Stimulated activated CD4-positive, alpha-beta T cell treated with anti-CD3 and anti-CD28 coated beads, Interleukin-12 subunit alpha, Interleukin-12 subunit beta, amount 100 ng/mL, for 48 hours (primary cell): Measurements from ENCODE around the gene SVBP.

Experiments
- DNase-seq, 3 donors: peaks; one replicate each; pipeline ENCODE4 v3.0.0-alpha.2; 2020; ENCODE audit warnings: low read depth in 2 of 3, low spot score in 1 of 3

The SVBP gene

DNA sequence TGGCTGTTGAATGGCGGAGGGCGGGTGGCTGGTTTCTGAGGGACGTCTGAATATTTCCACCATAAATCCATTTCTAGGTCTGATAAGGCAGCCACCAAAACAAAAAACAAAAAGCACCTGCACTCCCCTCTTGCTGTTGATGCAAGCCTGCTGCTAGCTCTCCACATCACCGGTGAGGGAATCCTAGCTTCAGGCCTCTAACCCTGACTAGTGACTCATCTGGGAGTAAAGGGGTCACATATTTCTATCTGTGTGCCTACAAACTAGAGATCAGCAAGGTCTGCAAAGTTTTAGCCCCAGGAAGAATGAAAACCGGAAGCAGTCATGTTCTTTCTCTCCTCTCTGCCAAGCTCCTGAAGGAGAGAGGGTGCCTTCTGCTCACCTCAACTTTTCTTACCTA lies 10.6 kb downstream of the SVBP start:
- no peak for DNase-seq

DNA sequence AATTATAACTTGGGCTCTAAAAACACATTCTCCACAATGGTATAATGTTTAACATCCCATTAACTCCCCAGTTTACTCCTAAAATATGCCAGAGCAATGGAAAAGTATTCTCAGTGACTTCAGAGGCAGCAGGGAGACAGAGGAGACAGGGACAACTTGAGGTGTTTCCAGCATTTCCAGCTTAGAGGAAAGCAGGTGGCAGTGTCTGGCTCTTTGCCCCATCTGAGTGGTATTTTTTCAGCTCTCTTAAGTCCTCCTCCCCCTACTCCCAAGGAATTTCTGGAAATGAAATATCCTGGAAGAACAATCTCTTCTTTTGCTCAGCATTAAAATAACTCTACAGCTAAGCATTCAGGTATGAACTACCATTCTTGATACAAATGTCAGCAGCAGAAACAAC lies 11.0 kb downstream of the SVBP start:
- no peak for DNase-seq

DNA sequence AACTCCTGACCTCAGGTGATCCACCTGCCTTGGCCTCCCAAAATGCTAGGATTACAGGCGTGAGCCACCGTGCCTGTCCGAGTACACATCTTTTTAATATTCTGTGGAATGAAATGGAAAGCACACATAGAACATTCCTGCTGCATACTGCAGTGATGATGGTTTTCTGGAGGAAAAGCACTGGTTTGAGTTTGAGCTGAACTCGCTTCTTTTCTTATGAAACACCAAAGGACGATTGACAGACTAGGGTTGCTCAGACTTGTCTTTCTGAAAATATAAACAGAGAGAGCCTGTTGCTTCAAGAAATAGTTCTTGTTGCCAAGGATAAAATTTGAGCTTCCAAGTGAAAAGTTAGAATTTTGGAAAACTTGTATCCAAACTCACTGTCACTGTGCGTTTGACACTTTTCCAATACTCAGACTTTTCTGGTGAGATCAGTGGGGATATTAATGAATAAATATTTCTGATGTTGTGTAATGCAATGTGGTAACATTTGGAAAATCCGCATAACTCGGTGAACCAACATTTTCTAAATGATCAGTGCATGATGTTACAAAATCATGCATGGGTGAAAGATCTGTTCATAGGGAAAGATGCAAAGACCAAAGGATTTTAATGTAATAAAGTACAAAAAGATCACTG lies 15.2 kb downstream of the SVBP start:
- DNase-seq = no peak

DNA sequence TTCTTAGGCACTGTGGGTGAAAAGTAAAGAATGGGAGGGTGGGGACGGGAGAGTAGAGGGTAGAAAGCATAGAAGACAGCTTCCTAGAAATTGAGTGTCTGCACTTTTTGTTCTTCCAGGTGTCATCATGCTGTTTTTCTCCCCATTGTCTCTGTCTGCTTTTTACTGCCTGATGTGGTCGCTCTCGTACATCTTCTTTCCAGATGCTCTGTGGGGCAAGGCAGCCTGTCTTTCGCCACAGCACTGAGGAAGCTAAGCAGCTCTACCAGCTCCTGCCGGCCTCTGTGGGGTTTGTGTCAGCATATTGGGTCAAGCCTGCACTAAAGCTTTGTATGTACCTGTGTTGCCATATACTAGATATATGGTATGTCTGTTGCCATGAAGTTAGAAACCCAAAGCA lies 19.2 kb downstream of the SVBP start:
- DNase-seq = no peak

DNA sequence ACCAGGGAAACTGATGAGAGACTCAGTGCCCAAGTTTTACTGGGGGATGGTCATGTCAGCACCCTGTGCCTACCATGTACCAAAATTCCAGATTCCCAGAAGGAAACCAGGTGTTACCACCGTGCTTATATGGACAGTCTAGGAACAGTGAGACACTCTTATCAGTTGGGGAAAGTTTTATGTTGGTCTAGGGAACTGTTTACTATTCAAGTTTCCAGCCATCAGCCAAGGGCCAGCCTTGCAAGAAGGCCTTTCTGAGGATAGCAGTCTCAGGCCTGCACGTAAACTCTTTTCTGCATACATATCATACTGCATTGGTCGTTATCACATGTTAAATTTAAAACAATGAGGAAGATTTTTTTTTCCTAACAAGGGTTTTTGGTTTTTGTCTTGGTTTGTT lies 19.8 kb downstream of the SVBP start:
- DNase-seq = no peak

DNA sequence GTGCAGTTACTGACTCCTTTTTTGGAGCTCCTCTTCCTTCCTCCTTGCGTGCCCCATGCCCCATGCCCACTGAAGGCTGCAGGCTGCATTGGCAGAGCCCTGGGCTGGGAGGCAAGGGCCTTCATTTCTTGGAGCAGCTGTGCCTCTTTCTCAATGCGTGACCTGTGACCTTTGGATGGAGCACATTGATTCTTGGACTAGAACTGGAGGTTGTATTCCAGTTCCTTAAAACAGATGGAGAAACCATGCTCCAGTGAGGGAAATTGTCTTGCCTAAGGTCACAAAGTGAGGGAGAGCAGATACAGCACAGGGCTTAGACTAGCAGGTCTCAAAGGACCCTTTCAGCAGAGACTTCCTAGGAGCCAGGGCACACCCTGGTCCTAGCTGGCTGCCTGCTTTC lies 23.4 kb downstream of the SVBP start:
- DNase-seq = no peak

DNA sequence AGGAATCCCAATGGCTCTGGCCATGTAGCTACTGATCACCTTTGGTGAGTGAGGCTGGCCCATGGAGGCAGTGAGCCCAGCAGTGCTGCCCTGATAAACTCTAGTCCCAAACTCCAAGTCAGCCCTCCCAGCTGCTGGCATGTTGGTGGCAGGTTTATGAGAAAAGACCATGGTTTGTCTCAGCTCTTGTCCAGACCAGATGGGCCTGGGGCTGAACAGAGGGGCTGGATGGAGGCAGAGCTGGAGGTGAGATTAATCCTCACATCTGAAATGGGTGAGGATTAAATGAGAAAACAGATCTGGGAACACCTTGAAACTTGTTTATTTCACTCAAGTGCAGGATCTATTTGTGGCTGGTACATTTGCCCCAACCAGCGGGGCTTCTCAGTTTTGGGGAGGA lies 29.2 kb downstream of the SVBP start:
- DNase-seq = no peak

DNA sequence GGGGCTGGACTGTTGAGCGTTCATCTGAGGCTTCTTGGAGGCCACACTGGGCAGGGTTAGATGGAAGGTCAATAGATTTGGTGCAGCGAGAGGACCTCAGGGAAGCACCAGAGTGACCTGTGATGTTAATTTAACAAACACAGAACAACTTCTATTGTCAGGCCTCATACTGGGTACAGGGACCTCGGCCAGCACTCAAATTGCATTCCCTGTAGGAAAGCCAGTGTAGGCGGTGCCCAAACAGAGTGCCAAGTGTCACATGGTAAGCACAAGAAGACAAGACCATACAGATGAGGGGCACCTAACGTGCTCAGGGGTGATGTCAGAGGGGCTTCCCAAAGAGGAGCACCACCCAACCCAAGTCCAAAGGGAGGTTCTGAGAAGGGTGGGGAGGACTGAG lies 31.1 kb downstream of the SVBP start:
- no peak for DNase-seq

DNA sequence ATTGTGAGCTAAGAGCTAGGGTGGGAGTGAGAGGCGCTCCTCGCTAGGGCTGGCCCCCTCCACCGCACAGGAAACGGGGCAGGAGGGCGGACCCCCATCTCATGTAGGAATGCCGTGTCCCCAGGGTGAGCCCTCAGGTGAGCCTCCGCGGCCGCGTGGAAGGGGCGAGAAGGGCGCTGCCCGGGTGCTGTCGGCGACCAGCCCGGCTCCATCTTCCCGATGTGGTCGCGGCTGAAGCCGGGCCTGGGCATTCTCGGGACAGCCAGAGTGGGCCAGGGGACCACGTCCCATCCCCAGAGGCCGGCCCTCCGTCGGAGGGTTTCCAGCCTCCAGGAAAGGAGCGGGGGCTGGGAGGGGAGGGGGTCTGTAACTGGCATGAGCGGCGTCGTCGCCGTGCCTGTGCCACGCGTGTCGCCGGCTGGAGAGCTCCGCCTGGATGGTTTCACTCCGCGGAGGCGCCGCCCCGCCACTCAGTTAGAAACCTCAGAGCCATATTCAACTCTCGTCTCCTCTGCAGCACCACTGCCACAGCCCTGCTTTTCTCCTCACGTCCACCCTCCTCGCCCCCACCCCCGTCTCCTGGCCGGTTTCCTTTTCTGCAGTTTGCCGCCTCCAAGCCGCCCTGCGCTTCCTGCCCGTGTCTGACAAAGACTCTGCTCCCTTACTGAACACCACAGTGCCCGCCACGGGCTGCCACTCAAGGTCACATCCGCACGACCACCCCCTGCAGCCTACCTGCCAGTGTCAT lies 32.1 kb downstream of the SVBP start, which contains the start of gene TMEM269:
TMEM269 (plus strand) TSS at position 46 of the 748 bp plus-strand sequence. CDS start 4,903 bp downstream, outside the sequence.
- DNase-seq = peak in 1 of 3 donors; percentile 17

DNA sequence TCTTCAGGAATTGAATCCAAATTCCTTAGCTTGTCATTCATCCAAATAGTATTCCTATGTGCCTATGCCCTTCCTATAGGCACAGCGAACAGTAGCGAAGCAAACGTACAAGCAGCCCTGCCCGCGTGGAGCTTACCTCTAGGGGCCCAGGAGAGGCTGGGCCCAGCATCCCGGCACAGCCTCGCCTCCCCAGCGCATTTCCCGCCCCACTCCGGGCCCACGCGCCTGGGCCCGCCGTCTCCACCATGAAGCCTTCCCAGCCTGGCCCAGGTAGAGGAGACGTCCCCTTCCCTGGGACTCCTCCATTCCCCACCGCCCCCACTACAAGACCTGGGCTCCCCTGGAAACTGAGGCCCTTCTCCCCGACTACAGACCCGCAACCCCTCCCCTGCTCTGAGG lies 32.7 kb downstream of the SVBP start:
- no peak for DNase-seq

DNA sequence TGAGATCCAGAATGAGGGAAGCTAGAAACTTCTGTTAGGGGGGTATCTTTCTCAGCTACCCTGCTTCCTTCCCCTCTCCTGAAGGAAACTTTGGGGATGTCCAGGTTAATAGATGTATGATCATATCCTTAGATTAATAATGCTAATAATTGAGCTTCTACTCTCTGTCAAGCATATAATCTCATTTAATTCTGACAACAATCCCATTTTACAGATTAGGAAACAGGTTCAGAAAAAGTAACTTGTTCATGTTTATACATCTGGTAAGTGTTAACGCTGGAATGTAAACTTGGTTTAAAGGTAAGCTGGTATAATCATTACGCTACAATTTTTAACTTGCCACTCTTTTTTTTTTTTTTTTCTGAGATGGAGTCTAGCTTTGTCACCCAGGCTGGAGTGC lies 34.1 kb downstream of the SVBP start:
- no peak for DNase-seq

DNA sequence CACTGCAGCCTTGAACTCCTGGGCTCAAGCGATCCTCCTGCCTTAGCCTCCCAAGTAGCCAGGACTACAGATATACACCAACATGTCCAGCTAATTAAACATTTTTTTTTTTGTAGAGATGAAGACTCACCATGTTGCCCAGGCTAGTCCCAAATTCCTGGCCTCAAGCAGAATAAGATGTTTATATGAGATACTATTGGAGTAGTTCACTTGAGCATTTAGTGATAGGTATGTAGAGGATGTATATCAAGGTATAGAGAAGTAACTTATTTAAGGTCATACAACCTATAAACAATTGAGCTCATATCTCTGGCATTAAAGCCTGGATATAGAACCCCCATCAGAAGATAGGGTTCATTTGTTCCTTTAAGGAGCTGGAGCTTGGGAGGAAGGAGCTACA lies 37.0 kb downstream of the SVBP start:
- DNase-seq = no peak

DNA sequence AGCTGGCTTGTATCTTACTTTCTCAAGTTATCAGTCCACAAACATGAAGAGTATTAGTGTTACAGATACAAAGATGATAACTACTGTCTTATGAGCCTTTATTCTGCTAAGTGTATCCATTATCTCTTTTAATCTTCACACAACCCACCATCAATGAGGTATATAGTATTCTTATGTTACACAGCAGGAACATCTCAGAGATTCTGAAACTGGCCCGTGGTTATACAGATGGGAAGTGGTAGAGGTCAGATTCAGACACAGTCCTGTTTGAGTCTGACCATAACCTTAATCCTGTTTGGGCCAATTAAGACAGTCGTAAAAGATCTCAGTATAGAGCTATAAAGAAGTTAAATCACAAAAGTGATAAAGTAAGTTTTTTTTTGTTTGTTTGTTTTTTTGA lies 37.5 kb downstream of the SVBP start:
- DNase-seq = no peak

DNA sequence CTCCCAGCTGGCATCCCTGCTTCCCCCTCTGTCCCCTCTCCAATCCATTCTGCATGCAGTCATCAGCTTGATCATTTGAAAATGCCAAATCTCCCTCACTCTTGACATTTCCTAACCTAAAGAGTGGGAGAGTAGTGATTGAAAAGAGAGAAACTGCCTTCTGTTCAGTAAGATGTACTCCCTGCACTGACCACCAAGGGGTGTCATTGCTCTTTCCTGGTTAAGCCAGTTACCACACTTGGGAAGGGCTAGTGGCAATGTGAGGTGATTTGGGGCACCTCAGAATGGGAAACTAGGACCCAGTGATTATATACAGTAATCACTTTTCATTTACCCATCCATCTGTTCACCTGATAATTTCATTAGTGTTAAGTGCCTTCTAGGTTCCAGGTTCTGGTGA lies 39.3 kb downstream of the SVBP start:
- DNase-seq = no peak

DNA sequence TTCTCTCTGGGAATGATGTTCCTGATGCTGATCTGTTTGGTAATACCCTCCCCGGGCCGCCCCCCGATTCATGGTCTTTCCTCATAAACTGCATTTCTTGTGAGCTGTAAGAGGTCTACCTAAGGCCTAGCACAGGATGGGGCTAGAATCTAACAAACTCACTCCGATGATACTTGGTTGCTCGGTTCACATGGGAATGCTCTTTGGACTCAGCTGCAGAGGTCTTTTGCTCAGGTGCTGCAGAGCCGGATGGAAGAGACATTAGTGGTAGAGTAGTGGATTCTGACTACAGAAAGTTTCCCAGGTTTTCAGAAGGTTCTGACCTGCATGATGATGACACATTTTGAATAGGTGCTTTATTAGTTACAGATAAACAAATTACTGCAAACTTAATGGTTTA lies 40.7 kb downstream of the SVBP start:
- no peak for DNase-seq

DNA sequence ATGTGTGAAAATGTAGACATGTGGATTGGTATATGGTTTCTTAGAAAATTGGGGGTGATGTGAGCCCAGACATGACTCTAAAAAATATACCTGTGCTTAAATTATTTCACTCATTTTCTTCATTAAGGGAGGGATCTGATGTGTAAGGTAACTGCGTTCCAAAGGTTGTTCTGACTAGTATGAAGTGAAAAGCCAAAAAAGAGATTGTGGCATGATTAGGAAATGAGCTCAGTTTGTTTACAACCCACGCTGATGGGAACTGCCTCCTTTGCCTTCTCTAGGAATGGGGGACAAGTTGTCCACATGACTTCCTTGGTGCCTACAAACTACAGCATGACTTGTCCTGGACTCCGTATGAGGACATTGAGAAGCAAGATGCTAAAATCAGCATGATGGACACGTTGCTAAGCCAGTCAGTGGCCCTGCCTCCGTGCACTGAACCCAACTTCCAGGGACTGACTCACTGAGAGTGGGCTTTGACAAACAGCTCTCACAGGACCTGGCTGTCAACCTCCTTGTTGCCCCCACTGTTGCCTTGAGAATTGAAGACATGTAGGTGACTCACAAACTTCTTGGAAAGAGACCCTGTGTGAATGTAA lies 42.2 kb downstream of the SVBP start:
- no peak for DNase-seq

DNA sequence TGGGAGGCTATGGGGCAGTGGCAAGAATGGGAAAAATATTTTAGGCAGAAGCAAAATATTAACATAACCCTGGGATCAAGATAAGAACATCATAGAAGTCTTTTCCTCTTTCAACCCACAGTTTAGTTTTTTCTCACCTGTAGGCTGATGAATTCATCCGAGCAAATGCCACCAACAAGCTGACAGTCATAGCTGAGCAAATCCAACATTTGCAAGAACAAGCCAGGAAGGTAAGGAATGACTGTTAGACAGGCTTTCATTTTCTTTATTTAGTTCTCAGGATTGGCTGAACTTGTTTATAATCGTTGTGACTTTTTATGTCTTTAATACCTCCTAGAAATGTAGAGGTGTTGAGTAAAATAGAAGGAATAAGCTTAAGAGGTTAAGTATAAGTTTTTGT lies 43.8 kb downstream of the SVBP start:
- no peak for DNase-seq

DNA sequence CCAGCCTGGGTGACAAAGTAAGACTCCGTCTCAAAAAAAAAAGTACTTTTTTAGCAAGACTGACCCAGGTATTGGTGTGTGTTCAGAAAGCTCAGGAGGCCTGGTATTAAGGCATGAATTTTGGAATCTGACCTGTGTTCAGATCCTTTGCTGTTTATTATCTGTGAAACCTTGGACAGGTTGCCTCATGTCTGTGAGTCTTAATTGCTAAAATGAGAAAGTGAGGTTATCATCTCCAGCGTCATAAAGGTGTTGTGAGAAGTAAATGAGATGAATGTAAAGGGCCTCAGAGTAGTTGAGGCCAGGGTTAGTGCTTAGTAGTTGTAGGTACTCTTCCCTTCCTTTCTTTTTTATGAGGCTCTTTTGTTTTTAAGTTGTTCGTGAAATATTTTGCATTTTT lies 47.4 kb downstream of the SVBP start:
- DNase-seq = no peak

DNA sequence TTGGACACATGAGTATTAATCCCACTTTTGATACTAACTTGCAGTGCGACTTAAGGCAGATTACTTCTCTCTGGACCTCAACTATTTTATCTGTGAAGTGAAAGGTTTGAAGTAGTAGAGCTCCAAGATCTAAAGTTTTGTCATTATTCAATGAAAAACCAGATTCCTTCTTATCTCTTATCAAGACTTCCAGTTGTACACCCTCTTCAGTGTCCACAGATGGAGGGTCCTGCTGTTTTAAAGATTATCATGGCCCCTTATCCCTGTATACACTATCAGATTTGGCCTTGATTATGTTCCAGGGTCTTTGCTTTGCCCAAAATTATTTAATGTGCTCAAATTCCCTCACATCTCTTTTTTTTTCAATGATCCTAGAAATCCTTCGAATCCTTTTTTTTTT lies 49.0 kb downstream of the SVBP start:
- DNase-seq = no peak

DNA sequence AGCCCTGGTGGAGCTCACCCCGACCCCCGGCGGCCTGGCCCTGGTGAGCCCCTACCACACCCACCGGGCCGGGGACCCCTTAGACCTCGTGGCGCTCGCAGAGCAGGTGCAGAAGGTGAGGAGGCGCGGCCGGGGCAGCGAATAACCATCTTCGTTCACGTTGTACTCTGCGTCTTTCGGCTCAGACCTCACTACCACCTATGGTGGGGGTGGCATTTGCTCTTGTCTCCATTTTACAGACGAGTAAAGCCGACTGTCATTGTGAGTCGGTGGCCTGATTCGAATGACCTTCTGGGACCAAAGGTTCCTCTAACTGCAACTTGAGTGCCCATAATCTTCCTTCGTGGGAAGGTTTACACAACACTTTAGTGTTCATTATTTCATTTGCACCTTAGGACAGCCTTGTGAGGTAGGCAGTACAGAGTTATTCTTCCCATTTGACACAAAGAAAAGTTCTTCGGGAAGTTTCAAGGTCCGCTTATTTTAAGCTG lies 49.6 kb downstream of the SVBP start:
- DNase-seq = no peak

DNA sequence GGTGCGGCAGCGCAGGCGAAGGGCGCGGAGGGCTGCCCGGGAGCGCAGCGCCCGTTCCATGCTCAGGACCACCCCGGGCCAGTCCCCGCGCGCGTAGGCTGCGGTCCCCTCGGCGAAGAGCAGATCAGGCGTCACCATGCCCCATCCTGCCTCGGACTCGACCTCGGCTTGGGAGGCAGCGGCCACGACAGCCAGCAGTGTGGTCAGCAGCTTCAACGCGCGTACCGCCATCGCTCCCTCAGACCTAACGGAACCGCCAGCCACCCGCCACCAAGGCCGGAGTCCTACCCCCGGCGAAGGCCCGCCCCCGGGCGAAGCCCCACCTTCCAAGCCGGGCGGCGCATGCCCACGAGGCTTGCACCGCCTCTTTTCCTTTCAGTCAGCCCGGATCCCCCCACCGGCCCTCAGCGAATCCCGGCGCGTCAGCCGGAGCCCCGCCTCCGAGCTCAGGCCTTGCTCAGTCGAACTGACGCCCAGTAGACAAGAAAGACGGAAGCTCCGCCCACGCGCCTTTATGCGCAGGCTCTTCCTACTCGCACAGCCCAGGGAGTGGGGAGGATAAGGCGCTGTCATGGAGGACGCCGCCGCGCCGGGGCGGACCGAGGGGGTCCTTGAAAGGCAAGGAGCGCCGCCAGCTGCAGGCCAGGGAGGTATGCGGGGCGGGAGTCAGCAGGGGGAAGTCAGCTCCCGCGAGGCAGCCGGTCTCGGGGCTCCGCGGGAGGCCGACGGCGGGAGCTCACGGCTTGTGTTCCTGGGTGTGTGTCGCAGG lies 50.3 kb downstream of the SVBP start, which contains the start of the genes C1orf50 and P3H1:
C1orf50 (plus strand) TSS at position 509 of the 769 bp plus-strand sequence; CDS start at position 572, 63 bp downstream.
P3H1 (minus strand) TSS at position 288 of the 769 bp plus-strand sequence; CDS start at position 231, 57 bp downstream.
- peak; percentile 98 to 100 (median 99) for DNase-seq
